KMS-11 (cell line): ENCODE results near the gene TMIE.

Experiments
- H2AFZ ChIP-seq: fragments of 200-600 bp; sonication (generic); 2 replicates; pipeline ENCODE4 v1.6.1; 2016; ENCODE audit warnings: antibody characterized with exemption, mixed run types, low read depth
- H3K27ac ChIP-seq: fragments of 200-600 bp; sonication (generic); 2 replicates; pipeline ENCODE4 v1.6.1; 2016; ENCODE audit warnings: mild to moderate bottlenecking, mixed run types
- H3K27me3 ChIP-seq: fragments of 200-600 bp; sonication (generic); 2 replicates; pipeline ENCODE4 v1.6.1; 2017; ENCODE audit warnings: mild to moderate bottlenecking, low read depth, mixed run types, moderate library complexity; ENCODE audit not compliant: insufficient read depth
- H3K36me3 ChIP-seq: fragments of 200-600 bp; sonication (generic); 2 replicates; pipeline ENCODE4 v1.6.1; 2017; ENCODE audit warnings: mild to moderate bottlenecking, mixed run types; ENCODE audit not compliant: insufficient read depth
- H3K4me1 ChIP-seq: fragments of 200-600 bp; sonication (generic); 2 replicates; pipeline ENCODE4 v1.6.1; 2016; ENCODE audit warnings: mild to moderate bottlenecking, low read depth, mixed run types; ENCODE audit not compliant: poor library complexity, severe bottlenecking
- H3K4me2 ChIP-seq: fragments of 200-600 bp; sonication (generic); 2 replicates; pipeline ENCODE4 v1.7.0; 2016; ENCODE audit warnings: mild to moderate bottlenecking, mixed run types
- H3K4me3 ChIP-seq: fragments of 200-600 bp; sonication (generic); IDR thresholded peaks from 2 replicates; pipeline ENCODE4 v1.6.1; 2017; ENCODE audit warnings: low read depth, low read length, mixed read lengths; ENCODE audit not compliant: insufficient read depth
- H3K79me2 ChIP-seq: fragments of 200-600 bp; sonication (generic); 2 replicates; pipeline ENCODE4 v1.6.1; 2016; ENCODE audit warnings: low read depth, mixed run types; ENCODE audit not compliant: insufficient read depth
- H3K9ac ChIP-seq: fragments of 200-600 bp; sonication (generic); 2 replicates; pipeline ENCODE4 v1.6.1; 2016; ENCODE audit warnings: mild to moderate bottlenecking, mixed run types
- H4K20me1 ChIP-seq: fragments of 200-600 bp; sonication (generic); 2 replicates; pipeline ENCODE4 v1.6.1; 2016; ENCODE audit warnings: mild to moderate bottlenecking, mixed run types; ENCODE audit not compliant: insufficient read depth
- TF ChIP-seq, protein P1 (sequence below): fragments of 200-600 bp; sonication (generic); conservative IDR thresholded peaks from 2 replicates; pipeline ENCODE4 v1.6.1; 2017; ENCODE audit warnings: low read depth, mild to moderate bottlenecking, antibody characterized with exemption, low read length, moderate library complexity, mixed read lengths

Gene TMIE

DNA sequence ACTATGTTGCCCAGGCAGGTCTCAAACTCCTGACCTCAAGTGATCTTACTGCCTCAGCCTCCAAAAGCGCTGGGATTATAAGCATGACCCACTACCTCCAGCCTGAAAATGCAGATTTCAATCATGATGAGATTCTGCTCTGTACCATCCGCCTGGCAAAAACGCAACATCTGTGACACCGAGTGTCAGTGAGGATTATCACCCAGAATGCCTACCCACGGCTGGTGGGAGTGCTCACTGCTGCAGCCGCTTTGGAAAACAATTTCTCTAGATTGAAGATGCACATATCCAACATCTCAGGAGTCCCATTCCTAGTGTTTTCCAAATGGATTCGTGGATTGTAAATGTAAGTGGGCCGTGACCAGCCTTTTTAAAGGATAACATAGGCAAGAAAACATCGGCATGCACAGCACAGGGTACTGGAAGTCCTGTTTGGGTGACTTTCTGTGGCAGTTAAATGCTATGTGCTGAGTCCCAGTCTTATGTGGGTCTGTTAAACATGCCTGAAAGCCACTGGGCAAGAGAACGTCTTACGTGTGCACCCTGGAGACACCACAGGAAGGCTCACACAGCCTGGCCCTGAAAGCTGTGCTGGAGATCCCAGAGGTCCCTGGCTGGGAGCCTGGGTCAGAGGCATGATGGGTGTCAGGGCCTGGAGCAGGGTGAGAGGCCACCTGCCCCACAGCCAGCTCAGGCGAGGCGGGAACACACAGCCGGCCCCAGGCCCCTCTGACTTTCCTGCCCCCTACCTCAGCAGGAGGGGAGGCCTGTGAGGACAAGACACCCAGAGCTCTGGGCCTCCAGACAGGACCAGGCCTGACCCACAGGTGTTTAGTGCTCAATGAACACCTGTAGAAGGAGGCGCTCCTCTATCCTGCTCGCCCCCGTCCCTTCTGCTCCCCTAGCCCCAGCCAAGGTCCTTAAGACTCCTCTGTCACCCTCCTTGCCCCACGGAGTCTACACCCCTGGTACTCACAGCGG lies 15.6 kb downstream of the TMIE start:
- Histone ChIP-seq H3K36me3 (no peaks in the 10 kb centered on the region), H3K27me3 (no peaks in the 10 kb centered on the region), H3K4me1 (no peaks in the 10 kb centered on the region), H2AFZ (no peak overlapping the region), H3K79me2 (no peaks in the 10 kb centered on the region), H3K9ac (no peak overlapping the region), H3K4me2 (no peak overlapping the region), H3K27ac (no peak overlapping the region), H4K20me1 (no peaks in the 10 kb centered on the region), H3K4me3 (no peak overlapping the region)
- TF ChIP-seq, protein P1, sequence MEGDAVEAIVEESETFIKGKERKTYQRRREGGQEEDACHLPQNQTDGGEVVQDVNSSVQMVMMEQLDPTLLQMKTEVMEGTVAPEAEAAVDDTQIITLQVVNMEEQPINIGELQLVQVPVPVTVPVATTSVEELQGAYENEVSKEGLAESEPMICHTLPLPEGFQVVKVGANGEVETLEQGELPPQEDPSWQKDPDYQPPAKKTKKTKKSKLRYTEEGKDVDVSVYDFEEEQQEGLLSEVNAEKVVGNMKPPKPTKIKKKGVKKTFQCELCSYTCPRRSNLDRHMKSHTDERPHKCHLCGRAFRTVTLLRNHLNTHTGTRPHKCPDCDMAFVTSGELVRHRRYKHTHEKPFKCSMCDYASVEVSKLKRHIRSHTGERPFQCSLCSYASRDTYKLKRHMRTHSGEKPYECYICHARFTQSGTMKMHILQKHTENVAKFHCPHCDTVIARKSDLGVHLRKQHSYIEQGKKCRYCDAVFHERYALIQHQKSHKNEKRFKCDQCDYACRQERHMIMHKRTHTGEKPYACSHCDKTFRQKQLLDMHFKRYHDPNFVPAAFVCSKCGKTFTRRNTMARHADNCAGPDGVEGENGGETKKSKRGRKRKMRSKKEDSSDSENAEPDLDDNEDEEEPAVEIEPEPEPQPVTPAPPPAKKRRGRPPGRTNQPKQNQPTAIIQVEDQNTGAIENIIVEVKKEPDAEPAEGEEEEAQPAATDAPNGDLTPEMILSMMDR, result no peak

DNA sequence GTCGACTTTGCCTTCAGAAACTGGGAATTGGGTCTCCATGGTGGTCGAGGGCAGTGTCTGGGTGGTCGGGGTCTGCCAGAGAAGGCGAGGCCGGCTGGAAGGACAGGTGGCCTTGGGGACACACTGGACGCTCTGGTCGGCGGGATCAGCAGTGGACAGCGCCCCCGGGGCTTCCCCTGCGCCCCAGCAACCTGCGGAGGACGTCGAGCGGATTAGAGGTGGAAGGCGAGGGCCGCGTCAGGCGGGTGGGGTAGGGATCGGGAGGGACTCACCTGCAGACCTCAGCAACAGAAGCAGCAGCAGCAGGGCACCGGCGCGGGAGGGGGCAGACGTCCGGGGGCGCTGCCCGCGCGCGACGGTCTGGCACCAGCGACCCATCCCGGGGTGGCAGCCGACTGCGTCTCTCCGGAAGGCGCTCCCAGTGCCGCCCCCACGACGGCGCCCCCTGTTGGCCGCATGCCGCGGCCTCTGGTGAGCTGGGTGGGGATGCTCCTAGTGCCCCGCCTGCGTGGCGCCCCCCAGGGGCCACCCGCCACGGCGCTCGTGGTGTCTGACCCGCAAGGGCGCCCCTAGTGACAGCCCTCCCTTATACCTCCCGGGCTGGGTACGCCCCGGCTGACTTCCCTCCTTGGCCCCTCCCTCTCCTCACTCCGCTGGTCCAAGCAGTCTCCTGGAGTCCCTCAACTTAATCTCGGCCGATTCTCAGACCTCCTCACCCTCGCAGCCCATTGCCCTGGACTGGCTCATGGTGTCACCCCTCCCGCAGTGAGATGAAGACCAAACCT lies 16.4 kb downstream of the TMIE start, which contains the start of gene PRSS50:
Gene PRSS50, minus strand, starts transcription at position 423 of the 785 bp plus-strand sequence. Its CDS starts 45 bp downstream, at position 378.
- no peak within 1 kb of the TSS for H3K9ac ChIP-seq

DNA sequence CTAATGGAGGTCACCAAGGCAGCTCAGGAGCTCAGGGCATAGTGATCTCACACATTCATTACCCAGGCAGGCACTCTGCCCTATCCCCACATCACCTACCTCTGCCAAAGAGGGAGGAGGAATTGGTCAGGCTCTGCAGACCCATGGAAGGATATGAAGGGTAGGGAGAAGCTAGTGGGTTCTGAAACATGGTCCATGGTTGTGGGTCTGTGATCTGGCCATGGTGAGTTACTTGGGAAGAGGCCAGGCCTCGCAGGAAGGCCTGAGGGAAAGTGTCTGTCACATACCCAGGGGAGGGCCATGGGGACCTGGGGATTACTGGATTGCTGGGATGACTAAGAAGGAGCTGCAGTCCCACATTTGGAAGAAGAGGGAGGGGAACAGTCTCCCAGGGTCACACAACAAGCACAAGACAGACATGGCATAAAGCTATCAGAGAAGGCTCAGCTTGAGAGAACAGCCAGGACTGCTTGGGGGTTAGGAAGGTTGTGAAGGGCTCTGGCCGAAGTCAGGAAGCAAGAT lies 17.9 kb downstream of the TMIE start:
- H3K27ac ChIP-seq, result no peak overlapping the region
- TF ChIP-seq, protein P1, result no peak
- no peak overlapping the region for H2AFZ ChIP-seq
- H3K4me2 ChIP-seq, result no peak overlapping the region
- no peaks in the 10 kb centered on the region for H3K4me1 ChIP-seq
- no peaks in the 10 kb centered on the region for H3K36me3 ChIP-seq
- no peak overlapping the region for H3K4me3 ChIP-seq
- H4K20me1 ChIP-seq, result no peaks in the 10 kb centered on the region
- no peaks in the 10 kb centered on the region for H3K27me3 ChIP-seq
- H3K79me2 ChIP-seq, result no peaks in the 10 kb centered on the region
- H3K9ac ChIP-seq, result no peak overlapping the region

More for the DNA sequence above, 16.4 kb downstream of the TMIE start, which contains the start of gene PRSS50:
- Histone ChIP-seq H3K4me2 (no peak within 1 kb of the TSS), H3K4me1 (no peaks in the 10 kb centered on the region), H3K27ac (no peak within 1 kb of the TSS), H4K20me1 (no peaks in the 10 kb centered on the region), H3K27me3 (no peaks in the 10 kb centered on the region), H2AFZ (no peak within 1 kb of the TSS), H3K79me2 (no peaks in the 10 kb centered on the region), H3K4me3 (no peak within 1 kb of the TSS), H3K36me3 (no peaks in the 10 kb centered on the region)
- TF ChIP-seq, protein P1, result no peak; the same call in 1 of the 2 replicates

DNA sequence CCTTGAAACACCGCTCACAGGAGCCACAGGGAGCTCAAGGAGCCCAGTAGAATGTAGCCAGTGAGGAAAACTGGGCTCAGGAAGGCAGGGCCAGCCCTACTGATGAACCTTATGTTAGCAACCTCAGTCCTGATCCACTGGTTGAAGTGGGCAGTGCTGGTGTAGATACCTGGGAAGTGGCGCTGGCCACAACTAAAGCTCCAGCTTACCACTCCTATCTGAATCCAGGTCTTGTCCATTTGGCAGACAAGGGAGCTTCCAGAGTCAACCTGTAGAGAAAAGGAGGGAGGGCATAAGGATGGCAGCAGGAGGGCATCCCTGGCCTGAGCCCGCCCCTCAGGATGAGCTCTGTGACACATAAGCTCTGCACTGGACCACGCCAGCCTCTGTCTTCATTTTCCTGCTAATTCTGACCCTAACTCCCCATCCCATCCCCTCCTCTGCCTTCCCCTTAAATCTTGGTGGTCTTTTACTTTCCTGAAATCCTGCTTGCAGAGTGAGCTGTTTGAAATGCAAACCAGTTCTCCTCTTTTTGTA lies 18.6 kb downstream of the TMIE start:
- no peaks in the 10 kb centered on the region for H3K36me3 ChIP-seq
- H3K4me3 ChIP-seq, result no peak overlapping the region
- no peak overlapping the region for H3K9ac ChIP-seq
- no peak overlapping the region for H2AFZ ChIP-seq
- no peaks in the 10 kb centered on the region for H3K79me2 ChIP-seq
- H3K4me1 ChIP-seq, result no peaks in the 10 kb centered on the region
- TF ChIP-seq, protein P1, result no peak
- no peaks in the 10 kb centered on the region for H4K20me1 ChIP-seq
- no peaks in the 10 kb centered on the region for H3K27me3 ChIP-seq
- H3K27ac ChIP-seq, result no peak overlapping the region
- no peak overlapping the region for H3K4me2 ChIP-seq
